WTC11 (cell line): ENCODE data around the gene CCDC170. TPM values are rescaled to one million over a fixed set of nuclear protein-coding genes. Genes with fewer than 3 reads are reported as not detected.

Source experiments
- ATAC-seq: fragments of 200-7000 bp; cut with Tn5 transposase; 2 replicates; pipeline ENCODE4 v1.10.0; 2021; ENCODE audit warnings: mild to moderate bottlenecking, moderate library complexity
- CTCF ChIA-PET: fragments of 300-600 bp; sonication (Branson Sonifier 250); formaldehyde crosslinking; loops from one replicate; lab custom pipeline; 2021; ENCODE audit warnings: antibody characterized with exemption; lab: Charles Lee
- POLR2A ChIA-PET: fragments of 350-600 bp; sonication (Branson Sonifier 250); formaldehyde crosslinking; loops from one replicate; lab custom pipeline; 2021; ENCODE audit warnings: antibody characterized with exemption; lab: Charles Lee
- DNase-seq: peaks from one replicate; pipeline ENCODE4 v3.0.0; 2021; ENCODE audit warnings: low spot score
- H3K27ac Mint-ChIP-seq: 2 replicates; pipeline ENCODE4 v1.8.0; 2021; ENCODE audit warnings: mixed read lengths
- H3K27me3 Mint-ChIP-seq: 2 replicates; pipeline ENCODE4 v1.8.0; 2021; ENCODE audit warnings: low read depth, mild to moderate bottlenecking, moderate library complexity, mixed read lengths
- H3K36me3 Mint-ChIP-seq: 2 replicates; pipeline ENCODE4 v1.8.0; 2021; ENCODE audit warnings: mixed read lengths
- H3K4me1 Mint-ChIP-seq: 2 replicates; pipeline ENCODE4 v1.8.0; 2022; ENCODE audit warnings: mixed read lengths
- H3K4me3 Mint-ChIP-seq: 2 replicates; pipeline ENCODE4 v1.8.0; 2021; ENCODE audit warnings: mild to moderate bottlenecking, moderate library complexity, mixed read lengths
- H3K9me3 Mint-ChIP-seq: 2 replicates; pipeline ENCODE4 v1.8.0; 2021; ENCODE audit warnings: mixed read lengths
- ATF3 ChIP-seq: sonication (generic); formaldehyde crosslinking; conservative IDR thresholded peaks from 2 replicates; pipeline ENCODE4 v1.8.1; 2022; ENCODE audit warnings: mild to moderate bottlenecking, missing genetic modification reagents
- CREM ChIP-seq: sonication (generic); formaldehyde crosslinking; IDR thresholded peaks from 2 replicates; pipeline ENCODE4 v1.8.1; 2022; ENCODE audit warnings: mild to moderate bottlenecking, missing genetic modification reagents, moderate library complexity
- E2F4 ChIP-seq: sonication (generic); formaldehyde crosslinking; IDR thresholded peaks from 2 replicates; pipeline ENCODE4 v1.8.1; 2022; ENCODE audit warnings: low read depth, mild to moderate bottlenecking, moderate library complexity, missing genetic modification reagents, borderline replicate concordance
- ERG ChIP-seq: fragments of 250-450 bp; sonication (Bioruptor Pico); IDR thresholded peaks from 2 replicates; pipeline ENCODE4 v1.8.0; 2021; ENCODE audit warnings: mild to moderate bottlenecking
- ESRRA ChIP-seq: sonication (generic); formaldehyde crosslinking; IDR thresholded peaks from 2 replicates; pipeline ENCODE4 v1.8.1; 2022; ENCODE audit warnings: mild to moderate bottlenecking, missing genetic modification reagents, borderline replicate concordance
- HMGA2 ChIP-seq: fragments of 250-450 bp; sonication (Bioruptor Pico); IDR thresholded peaks from 2 replicates; pipeline ENCODE4 v1.4.0; 2021; ENCODE audit warnings: mild to moderate bottlenecking, moderate library complexity
- NFATC4 ChIP-seq: fragments of 250-450 bp; sonication (Bioruptor Pico); IDR thresholded peaks from 2 replicates; pipeline ENCODE4 v1.9.0; 2021; ENCODE audit warnings: mild to moderate bottlenecking
- PREB ChIP-seq: sonication (generic); formaldehyde crosslinking; IDR thresholded peaks from 2 replicates; pipeline ENCODE4 v1.8.1; 2022; ENCODE audit warnings: mild to moderate bottlenecking, missing genetic modification reagents, moderate library complexity, borderline replicate concordance
- TCF7 ChIP-seq: sonication (generic); formaldehyde crosslinking; IDR thresholded peaks from 2 replicates; pipeline ENCODE4 v1.8.0; 2022; ENCODE audit warnings: mild to moderate bottlenecking, low read depth, missing genetic modification reagents, moderate library complexity
- TP53 ChIP-seq: sonication (generic); formaldehyde crosslinking; IDR thresholded peaks from 2 replicates; pipeline ENCODE4 v1.8.1; 2023; ENCODE audit warnings: mild to moderate bottlenecking, missing genetic modification reagents
- ZBTB43 ChIP-seq: sonication (generic); formaldehyde crosslinking; IDR thresholded peaks from 2 replicates; pipeline ENCODE4 v1.8.1; 2023; ENCODE audit warnings: mild to moderate bottlenecking, missing genetic modification reagents
- ZMAT4 ChIP-seq: fragments of 250-450 bp; sonication (Bioruptor Pico); IDR thresholded peaks from 2 replicates; pipeline ENCODE4 v1.9.0; 2021; ENCODE audit warnings: mild to moderate bottlenecking
- ZNF423 ChIP-seq: fragments of 250-450 bp; sonication (Bioruptor Pico); IDR thresholded peaks from 2 replicates; pipeline ENCODE4 v2.1.2; 2022; ENCODE audit warnings: mild to moderate bottlenecking, moderate library complexity
- ZNF512 ChIP-seq: sonication (generic); formaldehyde crosslinking; IDR thresholded peaks from 2 replicates; pipeline ENCODE4 v1.8.1; 2022; ENCODE audit warnings: missing genetic modification reagents, borderline replicate concordance
- ZNF532 ChIP-seq: fragments of 250-450 bp; sonication (Bioruptor Pico); IDR thresholded peaks from 2 replicates; pipeline ENCODE4 v1.9.0; 2021; ENCODE audit warnings: mild to moderate bottlenecking, borderline replicate concordance
- total RNA-seq: library from RNA; stranded (reverse); gene quantifications from 3 replicates; pipeline ENCODE4 v1.2.3, GENCODE V29; 2021

The CCDC170 gene
- total RNA-seq, 1 experiment from 2014 or later, result 0.26 TPM

- Mint-ChIP-seq H3K27ac (no peak overlapping the region), H3K4me3 (no peak overlapping the region), H3K27me3 (no peaks in the 10 kb centered on the region), H3K36me3 (peaks cover 5% of the 10 kb centered on the region), H3K4me1 (no peaks in the 10 kb centered on the region), H3K9me3 (no peaks in the 10 kb centered on the region)
- ATAC-seq (no peak), DNase-seq (no peak)
- POLR2A ChIA-PET, result no interaction called here
- CTCF ChIA-PET, result no interaction called here
- TF ChIP-seq E2F4, result no peak
- TF ChIP-seq ZNF423 (CRISPR knock-in tag), result no peak
- no peak for TF ChIP-seq TCF7 (CRISPR knock-in tag)
- TF ChIP-seq ZBTB43 (CRISPR knock-in tag), result no peak
- no peak for TF ChIP-seq HMGA2
- TF ChIP-seq ESRRA, result no peak
- TF ChIP-seq ERG (CRISPR knock-in tag), result no peak
- TF ChIP-seq CREM (CRISPR knock-in tag), result no peak
- no peak for TF ChIP-seq TP53
- no peak for TF ChIP-seq NFATC4 (CRISPR knock-in tag)
- no peak for TF ChIP-seq ZMAT4 (CRISPR knock-in tag)
- TF ChIP-seq ZNF512 (CRISPR knock-in tag), result no peak
Measured at GRCh38 chr6:151445482-151445881, 48.3 kb upstream of the CCDC170 start.

- H3K9me3 Mint-ChIP-seq, result no peaks in the 10 kb centered on the region
- CTCF ChIA-PET, result no interaction called here
- no peak overlapping the region for H3K27ac Mint-ChIP-seq
- H3K4me3 Mint-ChIP-seq, result no peak overlapping the region
- no peak for TF ChIP-seq PREB (CRISPR knock-in tag)
- TF ChIP-seq ATF3 (CRISPR knock-in tag), result no peak
- TF ChIP-seq ZNF532 (CRISPR knock-in tag), result no peak
- TF ChIP-seq, all 79 proteins: peak for 0
- no peak for DNase-seq
- H3K27me3 Mint-ChIP-seq, result no peaks in the 10 kb centered on the region; the same call in 1 of the 2 replicates
- peaks cover 6% of the 10 kb centered on the region for H3K4me1 Mint-ChIP-seq
- peaks cover 5% of the 10 kb centered on the region for H3K36me3 Mint-ChIP-seq
- ATAC-seq, result no peak
- POLR2A ChIA-PET, result no interaction called here
Measured at GRCh38 chr6:151447237-151447636, 46.6 kb upstream of the CCDC170 start.
